A673 (cell line): ENCODE data around the gene PSMG1. TPM values are rescaled to one million over a fixed set of nuclear protein-coding genes. Genes with fewer than 3 reads are reported as not detected.
"Not testable (repeated sequence)": the region's sequence is repeated elsewhere in the genome, so short reads cannot be mapped to it uniquely, and the experiment has no call there.

Experiments
- BruUV-seq: library from RNA; stranded (reverse); fragments of 400-500 nt; replicated peaks from 2 replicates; lab custom pipeline; 2021; lab: Mats Ljungman, UMichigan
- CTCF ChIA-PET: fragments of 300-600 bp; sonication (Branson Sonifier 250); formaldehyde crosslinking; loops from one replicate; lab custom pipeline; 2022; ENCODE audit warnings: antibody characterized with exemption; lab: Charles Lee
- POLR2A ChIA-PET: fragments of 300-600 bp; sonication (Branson Sonifier 250); formaldehyde crosslinking; loops from one replicate; lab custom pipeline; 2022; ENCODE audit warnings: antibody characterized with exemption; ENCODE audit not compliant: low non-redundant PET; lab: Charles Lee
- DNase-seq: peaks from one replicate; pipeline ENCODE4 v3.0.0-alpha.2; 2015; ENCODE audit warnings: low spot score
- H3K27ac ChIP-seq: fragments of 200-600 bp; sonication (generic); 2 replicates; pipeline ENCODE4 v1.5.1; 2016; ENCODE audit warnings: mixed run types, low read depth, mild to moderate bottlenecking, mixed read lengths, antibody characterized with exemption, low read length; ENCODE audit not compliant: poor library complexity, severe bottlenecking
- H3K27me3 ChIP-seq: fragments of 200-600 bp; sonication (generic); replicated peaks from 2 replicates; pipeline ENCODE4 v1.6.1; 2017; ENCODE audit warnings: mixed run types, low read depth, mild to moderate bottlenecking, mixed read lengths, antibody characterized with exemption, low read length; ENCODE audit not compliant: insufficient read depth, poor library complexity
- H3K36me3 ChIP-seq: fragments of 200-600 bp; sonication (generic); 2 replicates; pipeline ENCODE4 v1.6.1; 2016; ENCODE audit warnings: mixed run types, mild to moderate bottlenecking, mixed read lengths, antibody characterized with exemption, low read length; ENCODE audit not compliant: insufficient read depth, poor library complexity, severe bottlenecking
- H3K4me1 ChIP-seq: fragments of 200-600 bp; sonication (generic); 2 replicates; pipeline ENCODE4 v1.6.1; 2017; ENCODE audit warnings: mixed run types, mild to moderate bottlenecking, mixed read lengths, antibody characterized with exemption, low read length; ENCODE audit not compliant: insufficient read depth, poor library complexity, severe bottlenecking
- H3K4me3 ChIP-seq: fragments of 200-600 bp; sonication (generic); 2 replicates; pipeline ENCODE4 v1.5.1; 2016; ENCODE audit warnings: low read depth, mixed run types, mild to moderate bottlenecking, mixed read lengths, low read length; ENCODE audit not compliant: poor library complexity, severe bottlenecking
- H3K9me3 ChIP-seq: fragments of 200-600 bp; sonication (generic); 2 replicates; pipeline ENCODE4 v1.6.1; 2016; ENCODE audit warnings: mixed run types, low read depth, mild to moderate bottlenecking, mixed read lengths, antibody characterized with exemption, low read length; ENCODE audit not compliant: poor library complexity, severe bottlenecking
- CTCF ChIP-seq: fragments of 300-800, 200-600 bp; sonication (generic); conservative IDR thresholded peaks from 2 replicates; pipeline ENCODE4 v1.5.1; 2017; ENCODE audit warnings: low read depth, mild to moderate bottlenecking, antibody characterized with exemption, low read length, moderate library complexity, mixed read lengths
- EZH2 ChIP-seq: fragments of 200-600 bp; sonication (generic); IDR thresholded peaks from 2 replicates; pipeline ENCODE4 v1.6.1; 2017; ENCODE audit warnings: borderline replicate concordance, low read depth, mild to moderate bottlenecking, mixed read lengths, antibody characterized with exemption, low read length; ENCODE audit not compliant: poor library complexity, severe bottlenecking
- intact Hi-C: fragments of 100-400 bp; cut with micrococcal nuclease; formaldehyde crosslinking; loops from one replicate; pipeline ENCODE4 v1.10.0; 2022; ENCODE audit not compliant: unreplicated experiment
- total RNA-seq: library from RNA; stranded (reverse); gene quantifications from 2 replicates; pipeline ENCODE4 v1.2.3, GENCODE V29; 2021

PSMG1 gene
- total RNA-seq, 1 experiment from 2014 or later = 101 TPM

GRCh38 chr21:39136711-39137110, 46.5 kb downstream of the PSMG1 start:
- ChIA-PET CTCF (no interaction called here), POLR2A (no interaction called here)
- Histone ChIP-seq H3K4me3 (no peak overlapping the region), H3K36me3 (no peaks in the 10 kb centered on the region), H3K27ac (no peak overlapping the region), H3K4me1 (no peaks in the 10 kb centered on the region), H3K27me3 (no peaks in the 10 kb centered on the region), H3K9me3 (no peaks in the 10 kb centered on the region)
- TF ChIP-seq EZH2 (no peak), CTCF (no peak)
- no peak for DNase-seq
- intact Hi-C loops = loop anchor here (5.0 to 10.0 kb wide), 2 partner anchors 332 to 779 kb away; partner anchors contain the start of gene ETS2
- BruUV-seq = no TSS peak

- POLR2A ChIA-PET, H3K9me3 ChIP-seq, H3K27ac ChIP-seq, H3K4me3 ChIP-seq, CTCF ChIA-PET, H3K4me1 ChIP-seq, H3K36me3 ChIP-seq, H3K27me3 ChIP-seq, BruUV-seq: not testable (repeated sequence)
- peak; percentile 52 for DNase-seq
- intact Hi-C loops = loop anchor here (5.0 to 10.0 kb wide), 2 partner anchors 331 to 779 kb away; partner anchors contain the start of gene ETS2
- peak; percentile 46 for TF ChIP-seq CTCF
Measured at GRCh38 chr21:39136138-39136537, 47.1 kb downstream of the PSMG1 start.

GRCh38 chr21:39134288-39134810, 48.9 kb downstream of the PSMG1 start:
- no peaks in the 10 kb centered on the region for H3K36me3 ChIP-seq
- no peak for DNase-seq
- no peak overlapping the region for H3K27ac ChIP-seq
- H3K4me3 ChIP-seq = no peak overlapping the region
- TF ChIP-seq CTCF (no peak), EZH2 (no peak)
- H3K9me3 ChIP-seq = no peaks in the 10 kb centered on the region
- no peaks in the 10 kb centered on the region for H3K27me3 ChIP-seq
- H3K4me1 ChIP-seq = no peaks in the 10 kb centered on the region
- intact Hi-C loops = loop anchor here (10.0 kb wide), 1 partner anchor 330 kb away; the partner anchor contains the start of gene ETS2
- CTCF ChIA-PET = no interaction called here
- POLR2A ChIA-PET = no interaction called here
- BruUV-seq = no TSS peak
